DMS114 treated with DMSO at 0.1 percent for 48 hours (cell line): ENCODE data around the gene RTP3.

ENCODE experiments used
- DNase-seq: peaks from one replicate; lab custom pipeline; 2025; ENCODE audit not compliant: unreplicated experiment; lab: John Stamatoyannopoulos, UW

The RTP3 gene

GRCh38 chr3:46468753-46469600 is 28.8 kb upstream of the RTP3 start:
- DNase-seq: no peak

DNA sequence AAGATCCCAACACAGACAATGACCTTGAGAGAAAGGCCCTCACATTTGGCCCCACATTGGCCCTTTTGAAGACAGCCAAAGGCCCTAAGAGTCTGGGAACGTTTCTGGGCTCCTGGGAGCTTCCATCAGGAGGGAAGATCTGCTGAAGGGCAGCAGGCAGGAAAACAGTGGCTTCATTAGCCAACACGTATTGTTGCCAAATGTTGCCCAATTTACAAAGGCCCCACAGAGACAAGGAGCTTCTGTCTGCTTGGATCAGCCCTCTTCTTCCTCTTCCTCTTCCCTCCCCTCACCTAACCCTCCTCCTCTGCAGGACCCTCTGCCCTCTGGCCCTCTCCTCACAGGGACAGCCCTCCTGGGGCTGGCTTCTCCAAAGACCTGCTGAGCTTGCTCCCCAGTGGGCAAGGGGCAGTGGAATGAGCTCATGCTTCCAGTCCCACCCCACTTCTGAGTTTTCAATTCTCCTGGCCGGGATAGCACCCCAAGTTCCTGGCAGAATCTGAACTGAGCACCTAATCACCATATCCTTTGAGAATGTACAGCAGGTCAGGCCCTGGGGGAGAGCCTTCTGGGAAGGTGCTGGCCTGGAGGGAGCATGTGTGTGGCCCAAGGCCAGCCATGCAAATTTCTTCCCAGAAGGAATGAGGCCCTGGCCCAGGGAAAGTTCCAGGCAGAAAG is 28.0 kb upstream of the RTP3 start:
- no peak for DNase-seq

- no peak for DNase-seq
Measured at GRCh38 chr3:46470831-46471230, 26.9 kb upstream of the RTP3 start.

- DNase-seq: no peak
Measured at GRCh38 chr3:46471371-46471914, 26.3 kb upstream of the RTP3 start.

GRCh38 chr3:46472736-46473135 is 25.0 kb upstream of the RTP3 start:
- DNase-seq: no peak

GRCh38 chr3:46477145-46477544 is 20.6 kb upstream of the RTP3 start:
- DNase-seq: no peak

DNA sequence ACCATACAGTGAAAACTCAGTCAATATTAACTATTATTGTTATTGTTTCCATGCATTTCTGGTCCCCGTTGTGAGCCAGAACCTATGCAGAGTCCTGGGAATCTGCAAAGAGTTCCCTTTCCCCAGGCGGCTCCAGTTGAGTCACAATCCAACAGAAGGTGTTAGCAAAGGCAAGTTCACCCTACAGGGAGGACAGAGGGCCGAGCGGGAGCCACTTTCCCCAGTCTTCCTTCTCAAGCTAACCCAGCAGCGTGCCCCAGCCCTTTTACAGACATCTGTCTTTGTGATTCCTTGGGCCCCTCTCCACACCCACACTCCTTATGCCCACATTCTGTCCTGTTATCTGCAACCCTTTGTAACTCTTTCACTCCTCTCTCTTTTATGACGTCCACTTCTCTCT is 20.0 kb upstream of the RTP3 start:
- no peak for DNase-seq

DNA sequence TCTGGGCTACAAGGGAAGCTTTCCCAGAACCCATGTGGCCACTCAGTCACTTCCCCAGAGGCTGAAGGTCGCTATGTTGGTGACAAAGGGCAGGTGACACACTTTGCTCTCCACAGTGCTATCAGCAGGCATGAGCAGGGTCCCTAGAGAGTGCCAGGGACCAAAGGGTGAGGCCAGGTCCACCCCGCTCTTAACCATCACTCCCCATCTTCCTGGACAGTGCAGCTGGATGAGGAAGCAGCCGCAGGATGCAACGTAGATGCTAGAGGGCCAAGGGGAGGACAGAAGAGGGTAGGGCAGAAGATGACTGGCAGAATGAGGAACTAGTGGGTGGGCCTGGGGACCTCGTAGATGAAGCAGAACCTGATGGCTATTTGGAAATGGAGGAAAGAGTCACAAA is 19.4 kb upstream of the RTP3 start:
- no peak for DNase-seq

DNA sequence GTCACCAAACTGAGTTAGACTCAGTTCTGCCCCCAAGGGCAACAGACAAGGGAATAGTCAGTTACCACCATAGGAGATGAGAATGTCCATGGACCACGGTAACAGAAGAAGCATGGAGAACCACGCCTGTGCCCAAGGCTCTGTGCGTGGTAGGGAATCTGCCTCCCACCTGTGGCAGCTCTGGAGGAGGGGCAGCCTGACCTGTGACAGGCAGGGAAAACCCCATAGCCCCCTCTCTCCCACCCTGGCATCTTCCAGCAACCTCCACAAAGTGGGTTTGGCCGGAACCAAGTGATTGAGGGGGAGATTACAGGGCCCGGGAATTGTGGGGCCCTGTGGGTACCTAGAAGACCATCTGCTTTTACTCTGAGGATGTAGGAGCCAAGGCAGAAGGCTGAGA is 18.8 kb upstream of the RTP3 start:
- no peak for DNase-seq

DNA sequence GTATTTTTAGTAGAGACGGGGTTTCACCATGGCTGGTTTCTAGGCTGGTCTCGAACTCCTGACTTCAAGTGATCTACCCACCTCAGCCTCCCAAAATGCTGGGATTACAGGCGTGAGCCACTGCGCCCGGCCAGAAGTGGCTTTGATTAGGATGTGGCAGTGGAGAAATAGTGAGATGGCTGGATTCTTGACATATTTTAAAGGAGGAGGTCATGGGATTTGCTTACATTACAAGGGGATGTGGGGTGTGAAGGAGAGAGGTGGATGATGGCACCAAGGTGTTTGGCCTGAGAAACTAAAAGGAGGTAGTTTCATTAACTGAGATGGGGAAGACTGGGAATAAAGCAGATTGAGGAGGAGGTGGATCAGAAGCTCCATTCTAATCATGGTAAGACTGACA is 18.1 kb upstream of the RTP3 start:
- no peak for DNase-seq

DNA sequence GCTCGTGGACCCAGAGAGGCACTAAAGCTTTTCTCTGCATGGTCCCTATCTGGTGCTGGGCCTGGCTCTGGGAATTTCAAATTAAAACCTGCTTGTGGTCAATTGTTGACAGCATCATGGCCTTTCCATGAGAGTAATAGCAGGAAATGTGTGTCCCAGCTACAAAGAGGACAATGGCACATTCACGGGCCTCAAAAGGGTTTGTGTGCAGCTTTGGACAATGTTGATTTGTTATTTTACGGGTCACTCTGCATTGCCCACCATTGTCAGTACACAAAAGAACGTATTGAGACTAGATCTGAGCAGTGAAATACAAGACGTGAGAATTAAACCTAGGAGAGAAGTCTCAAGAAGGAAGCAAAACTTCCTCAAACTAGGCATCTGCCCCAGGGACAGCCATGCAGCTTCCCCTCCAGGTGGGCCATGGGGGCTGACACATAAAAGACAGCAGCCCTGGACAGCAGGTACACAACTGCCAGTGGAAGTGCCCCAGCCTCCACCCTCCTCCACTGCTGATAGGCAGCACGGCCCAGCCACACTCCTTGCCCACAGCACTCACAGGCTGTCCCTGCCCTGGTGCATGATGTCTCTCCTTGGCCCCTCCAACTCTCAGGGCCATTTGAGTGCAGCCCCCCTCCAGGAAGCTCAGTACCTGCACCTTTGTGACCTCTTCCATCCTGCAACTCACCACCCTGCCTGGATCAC is 17.1 kb upstream of the RTP3 start:
- DNase-seq: no peak

GRCh38 chr3:46481636-46482035 is 16.1 kb upstream of the RTP3 start:
- no peak for DNase-seq

- no peak for DNase-seq
Measured at GRCh38 chr3:46482632-46483350, 15.0 kb upstream of the RTP3 start.

- no peak for DNase-seq
Measured at GRCh38 chr3:46483825-46484224, 14.0 kb upstream of the RTP3 start.

- DNase-seq: no peak
Measured at GRCh38 chr3:46484388-46484787, 13.4 kb upstream of the RTP3 start.

DNA sequence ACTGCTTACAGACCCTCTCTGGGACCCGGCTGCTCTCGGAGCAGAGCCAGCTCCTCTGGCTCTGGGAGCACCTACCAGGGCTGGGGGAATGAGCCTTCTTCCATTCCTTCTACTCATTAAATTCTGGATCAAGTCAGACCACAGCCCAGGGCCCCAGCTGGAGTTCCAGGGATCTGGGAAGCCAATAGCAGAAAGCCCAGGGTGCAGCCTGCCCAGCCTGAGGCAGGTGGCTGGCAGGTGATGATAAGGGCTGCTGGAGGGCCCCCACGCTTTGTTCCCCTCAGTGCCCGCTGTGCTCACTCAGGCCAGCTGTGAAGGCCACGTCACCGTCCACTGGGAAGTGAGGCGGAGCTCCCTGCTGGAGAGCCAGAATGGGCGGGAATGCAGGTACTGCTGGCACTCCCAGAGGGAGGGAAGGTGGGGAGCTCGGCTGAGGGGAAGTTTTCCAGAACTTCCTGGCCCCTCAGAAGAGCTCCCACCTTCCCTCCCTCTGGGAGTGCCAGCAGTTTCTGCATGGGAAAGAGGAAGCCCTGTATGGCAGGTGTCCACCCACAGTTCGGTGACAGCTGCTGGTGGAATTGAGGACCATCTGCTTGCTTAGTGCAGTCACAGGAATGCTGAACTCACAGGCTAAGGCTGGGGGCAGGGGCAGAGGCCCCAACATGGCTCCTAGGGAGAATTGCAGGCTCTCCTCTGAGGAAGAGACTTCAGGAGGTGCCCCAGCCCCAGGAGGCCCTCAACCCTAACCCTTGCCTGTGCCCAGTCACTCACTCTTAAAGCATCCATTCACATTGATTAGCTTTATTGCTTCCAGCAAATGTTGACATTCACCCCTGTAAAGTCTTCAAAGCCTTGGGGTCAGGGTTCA is 12.6 kb upstream of the RTP3 start:
- DNase-seq: no peak

GRCh38 chr3:46485779-46486175 is 12.0 kb upstream of the RTP3 start:
- no peak for DNase-seq

- peak; percentile 86 for DNase-seq
Measured at GRCh38 chr3:46488735-46489361, 8.9 kb upstream of the RTP3 start.

DNA sequence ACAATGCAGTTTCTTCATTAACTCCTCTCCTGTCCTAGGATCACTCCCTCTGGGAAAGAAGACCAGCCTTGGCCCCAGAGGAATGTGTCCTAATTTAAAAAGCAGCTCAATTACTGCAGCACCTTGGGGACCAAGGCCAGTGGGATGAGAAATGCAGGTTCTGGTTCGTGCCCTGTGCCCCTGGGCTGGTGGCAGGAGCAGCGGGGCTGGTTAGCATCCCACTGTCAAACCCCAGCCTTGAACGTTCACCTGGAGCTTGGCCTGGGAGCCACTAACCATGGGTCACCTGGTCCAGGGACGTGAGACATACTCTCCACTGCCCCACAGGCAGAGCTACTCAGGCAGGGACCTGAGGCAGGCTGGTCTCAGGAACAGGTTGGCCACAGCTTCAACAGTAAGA is 8.4 kb upstream of the RTP3 start:
- no peak for DNase-seq

GRCh38 chr3:46489875-46490274 is 7.9 kb upstream of the RTP3 start:
- DNase-seq: no peak
